ENCODE data around the gene RAPGEF1. TPM values are rescaled to one million over a fixed set of nuclear protein-coding genes. Genes with fewer than 3 reads are reported as not detected.

Gene RAPGEF1
- total RNA-seq, 1 donor from 2014 or later, result 19.8 TPM

DNA sequence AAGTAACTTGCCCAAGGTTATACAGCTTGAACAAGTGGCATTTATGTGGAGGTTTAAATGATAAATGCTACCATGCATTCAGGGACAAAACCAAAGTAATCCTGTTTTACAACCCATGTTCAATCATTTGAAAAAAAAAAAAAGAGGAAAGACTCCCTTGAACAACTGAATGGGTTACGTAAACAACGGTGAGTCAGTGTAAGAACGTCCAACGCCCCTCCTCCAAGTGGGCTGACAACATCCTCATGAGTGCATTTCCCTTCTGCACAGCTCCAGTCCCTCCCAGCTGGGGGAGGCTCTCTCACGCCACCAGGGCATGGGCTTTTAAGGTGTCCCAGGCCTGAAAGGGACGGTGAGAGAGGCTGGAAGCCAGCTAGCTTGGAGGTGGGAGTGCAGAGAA lies 104.6 kb downstream of the RAPGEF1 start:
- Histone ChIP-seq H3K36me3 (ENCODE audit: control insufficient read depth in 3 of 3, insufficient read depth in 3 of 3, low read length in 3 of 3) (peaks cover 14 to 24% (median 14%) of the 10 kb centered on the region in 3 donors), H3K27ac (ENCODE audit: low read depth, low read length) (peak overlapping the region; percentile 51), H3K4me1 (ENCODE audit: control insufficient read depth in 3 of 3, insufficient read depth in 3 of 3, low read length in 3 of 3) (peaks cover 13 to 25% (median 24%) of the 10 kb centered on the region in 3 donors), H3K4me3 (ENCODE audit: low read length in 3 of 3) (no peak overlapping the region), H3K9me3 (ENCODE audit: control insufficient read depth in 3 of 3, low read length in 3 of 3) (no peaks in the 10 kb centered on the region), H3K9ac (ENCODE audit: low read depth in 1 of 3, low read length in 3 of 3) (no peak overlapping the region), H3K27me3 (ENCODE audit: control insufficient read depth in 3 of 3, insufficient read depth in 3 of 3, low read length in 3 of 3) (no peaks in the 10 kb centered on the region)

DNA sequence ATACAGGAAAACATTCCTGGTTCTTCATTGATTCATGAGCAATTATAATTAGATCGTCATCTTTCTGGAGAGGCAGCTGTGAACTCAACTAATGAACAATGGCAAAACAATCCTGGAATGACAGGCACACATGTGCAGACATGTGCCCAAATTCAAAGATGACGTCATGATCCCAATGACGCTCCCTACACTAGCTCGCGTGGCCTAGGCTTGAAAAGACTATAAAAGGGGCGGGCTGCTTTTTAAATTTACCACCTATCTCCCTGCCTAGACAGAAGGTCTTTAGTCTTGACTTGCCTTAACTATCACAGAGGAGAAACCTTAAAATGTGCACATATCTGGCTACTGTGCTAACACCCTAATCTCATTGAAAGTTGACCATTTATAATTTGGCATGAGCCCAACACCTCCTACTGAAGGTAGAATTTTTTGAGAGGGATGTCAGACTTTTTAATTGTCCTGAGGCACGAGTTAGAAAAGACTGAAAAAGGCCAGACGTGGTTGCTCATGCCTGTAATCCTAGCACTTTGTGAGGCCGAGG lies 106.3 kb downstream of the RAPGEF1 start:
- H3K4me1 ChIP-seq (ENCODE audit: control insufficient read depth in 3 of 3, insufficient read depth in 3 of 3, low read length in 3 of 3), result peaks cover 15 to 38% (median 35%) of the 10 kb centered on the region in 3 donors

DNA sequence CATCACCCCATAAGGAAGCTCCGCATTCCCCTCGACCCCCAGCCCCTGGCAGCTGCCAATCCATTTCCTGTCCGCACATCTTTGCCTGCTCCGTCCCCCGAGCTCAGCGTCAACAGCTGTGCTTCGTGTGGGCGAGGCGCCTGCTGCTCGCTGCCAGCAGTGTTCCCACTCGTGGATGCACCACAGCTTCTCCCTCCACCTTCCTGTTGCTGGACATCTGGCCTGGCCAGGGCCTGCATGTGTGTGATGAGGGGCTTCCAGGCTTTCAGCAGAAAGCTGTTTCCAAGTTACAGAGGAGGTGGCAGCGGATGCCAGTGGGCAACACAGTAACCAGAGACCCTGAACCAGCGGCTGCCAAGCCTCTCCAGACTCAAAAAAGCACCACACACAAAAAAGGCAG lies 108.6 kb downstream of the RAPGEF1 start:
- H3K9ac ChIP-seq (ENCODE audit: low read depth in 1 of 3, low read length in 3 of 3), result no peak overlapping the region
- H3K36me3 ChIP-seq (ENCODE audit: control insufficient read depth in 3 of 3, insufficient read depth in 3 of 3, low read length in 3 of 3), result peaks cover 0 to 10% (median 10%) of the 10 kb centered on the region in 3 donors
- no peaks in the 10 kb centered on the region for H3K27me3 ChIP-seq (ENCODE audit: control insufficient read depth in 3 of 3, insufficient read depth in 3 of 3, low read length in 3 of 3)
- no peaks in the 10 kb centered on the region for H3K9me3 ChIP-seq (ENCODE audit: control insufficient read depth in 3 of 3, low read length in 3 of 3)
- H3K4me3 ChIP-seq (ENCODE audit: low read length in 3 of 3), result no peak overlapping the region
- H3K27ac ChIP-seq (ENCODE audit: low read depth, low read length), result no peak overlapping the region
- peaks cover 25 to 50% (median 50%) of the 10 kb centered on the region in 3 donors for H3K4me1 ChIP-seq (ENCODE audit: control insufficient read depth in 3 of 3, insufficient read depth in 3 of 3, low read length in 3 of 3)

More for the DNA sequence above, 106.3 kb downstream of the RAPGEF1 start:
- Histone ChIP-seq H3K36me3 (ENCODE audit: control insufficient read depth in 3 of 3, insufficient read depth in 3 of 3, low read length in 3 of 3) (peaks cover 10 to 26% (median 12%) of the 10 kb centered on the region in 3 donors), H3K4me3 (ENCODE audit: low read length in 3 of 3) (no peak overlapping the region), H3K27me3 (ENCODE audit: control insufficient read depth in 3 of 3, insufficient read depth in 3 of 3, low read length in 3 of 3) (no peaks in the 10 kb centered on the region), H3K9me3 (ENCODE audit: control insufficient read depth in 3 of 3, low read length in 3 of 3) (no peaks in the 10 kb centered on the region), H3K9ac (ENCODE audit: low read depth in 1 of 3, low read length in 3 of 3) (no peak overlapping the region), H3K27ac (ENCODE audit: low read depth, low read length) (no peak overlapping the region)

DNA sequence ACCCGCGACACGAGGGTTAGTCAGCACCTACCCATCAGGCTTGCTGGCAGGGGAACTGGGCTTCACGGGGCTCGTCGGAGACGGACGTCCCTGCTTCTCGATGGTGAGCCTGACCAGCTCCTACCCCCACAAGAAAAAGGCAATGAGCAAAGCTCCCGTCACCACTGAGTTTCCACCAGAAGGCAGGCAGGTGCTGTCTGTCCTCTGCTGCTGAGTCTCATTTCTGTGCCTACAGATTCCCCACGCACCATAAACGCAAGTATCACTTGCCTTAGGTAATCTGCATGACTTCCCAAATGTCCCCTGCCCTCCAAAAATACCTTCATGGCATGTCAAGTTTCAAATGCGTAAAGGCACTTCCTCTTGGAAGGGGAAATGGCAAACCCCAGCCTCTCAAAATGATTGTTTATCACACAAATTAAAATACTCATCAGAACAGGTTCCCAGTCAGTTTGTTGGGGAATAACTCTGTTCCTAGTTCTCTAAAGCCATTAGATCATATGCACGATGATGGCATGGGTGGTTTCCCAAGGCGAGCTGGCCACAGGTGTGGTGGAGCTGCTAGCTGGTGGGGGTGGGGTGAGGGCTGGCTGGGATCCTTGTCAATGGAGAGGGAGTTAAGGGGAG lies 109.6 kb downstream of the RAPGEF1 start:
- Histone ChIP-seq H3K27ac (ENCODE audit: low read depth, low read length) (peak overlapping the region; percentile 87), H3K9ac (ENCODE audit: low read depth in 1 of 3, low read length in 3 of 3) (peak overlapping the region; percentile 25 to 38 (median 32)), H3K36me3 (ENCODE audit: control insufficient read depth in 3 of 3, insufficient read depth in 3 of 3, low read length in 3 of 3) (peaks cover 9 to 16% (median 13%) of the 10 kb centered on the region in 3 donors), H3K27me3 (ENCODE audit: control insufficient read depth in 3 of 3, insufficient read depth in 3 of 3, low read length in 3 of 3) (no peaks in the 10 kb centered on the region), H3K9me3 (ENCODE audit: control insufficient read depth in 3 of 3, low read length in 3 of 3) (no peaks in the 10 kb centered on the region), H3K4me1 (ENCODE audit: control insufficient read depth in 3 of 3, insufficient read depth in 3 of 3, low read length in 3 of 3) (peaks cover 27 to 51% (median 49%) of the 10 kb centered on the region in 3 donors), H3K4me3 (ENCODE audit: low read length in 3 of 3) (peak overlapping the region in 1 of 3 donors; percentile 37)

DNA sequence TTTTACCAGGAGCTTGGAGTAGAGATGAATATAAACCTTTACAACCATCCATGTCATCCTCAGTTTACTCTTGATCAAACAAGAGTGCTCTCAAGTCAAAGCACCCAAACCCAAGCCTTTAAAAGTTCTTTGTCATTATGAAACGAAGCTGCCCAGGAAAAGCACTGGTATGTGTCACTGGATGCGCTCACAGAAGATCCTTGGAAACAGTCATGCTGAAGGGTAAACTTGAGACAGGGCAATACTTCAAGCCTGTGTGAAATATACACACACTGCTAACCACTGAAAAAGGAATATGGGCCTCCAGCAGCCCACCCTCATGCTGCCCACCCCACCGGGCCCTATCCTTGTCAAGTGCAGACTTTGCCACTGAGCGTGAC lies 110.1 kb downstream of the RAPGEF1 start:
- Histone ChIP-seq H3K4me1 (ENCODE audit: control insufficient read depth in 3 of 3, insufficient read depth in 3 of 3, low read length in 3 of 3) (peaks cover 29 to 54% (median 48%) of the 10 kb centered on the region in 3 donors), H3K36me3 (ENCODE audit: control insufficient read depth in 3 of 3, insufficient read depth in 3 of 3, low read length in 3 of 3) (peaks cover 14 to 21% (median 14%) of the 10 kb centered on the region in 3 donors), H3K27me3 (ENCODE audit: control insufficient read depth in 3 of 3, insufficient read depth in 3 of 3, low read length in 3 of 3) (no peaks in the 10 kb centered on the region), H3K4me3 (ENCODE audit: low read length in 3 of 3) (peak overlapping the region in 1 of 3 donors; percentile 37), H3K9me3 (ENCODE audit: control insufficient read depth in 3 of 3, low read length in 3 of 3) (no peaks in the 10 kb centered on the region), H3K9ac (ENCODE audit: low read depth in 1 of 3, low read length in 3 of 3) (peak overlapping the region; percentile 25 to 38 (median 32)), H3K27ac (ENCODE audit: low read depth, low read length) (peak overlapping the region; percentile 87)

DNA sequence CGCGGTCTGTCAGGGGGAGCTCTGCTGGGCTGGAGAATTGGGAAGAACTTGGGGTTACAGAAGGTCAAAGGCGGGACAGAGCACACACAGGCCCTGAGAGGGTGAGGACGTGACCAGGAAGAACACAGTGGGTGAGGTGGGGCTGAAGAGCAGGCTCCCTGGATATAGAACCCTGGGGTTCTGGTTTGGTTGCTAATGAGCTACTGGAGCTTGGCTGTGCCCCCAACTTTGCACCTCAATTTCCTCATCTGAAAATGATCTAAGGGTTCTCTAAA lies 110.7 kb downstream of the RAPGEF1 start:
- Histone ChIP-seq H3K4me1 (ENCODE audit: control insufficient read depth in 3 of 3, insufficient read depth in 3 of 3, low read length in 3 of 3) (peaks cover 35 to 60% (median 51%) of the 10 kb centered on the region in 3 donors), H3K27me3 (ENCODE audit: control insufficient read depth in 3 of 3, insufficient read depth in 3 of 3, low read length in 3 of 3) (no peaks in the 10 kb centered on the region), H3K9ac (ENCODE audit: low read depth in 1 of 3, low read length in 3 of 3) (peak overlapping the region in 1 of 3 donors; percentile 33), H3K36me3 (ENCODE audit: control insufficient read depth in 3 of 3, insufficient read depth in 3 of 3, low read length in 3 of 3) (peaks cover 18 to 27% (median 18%) of the 10 kb centered on the region in 3 donors), H3K4me3 (ENCODE audit: low read length in 3 of 3) (no peak overlapping the region), H3K27ac (ENCODE audit: low read depth, low read length) (peak overlapping the region; percentile 87), H3K9me3 (ENCODE audit: control insufficient read depth in 3 of 3, low read length in 3 of 3) (no peaks in the 10 kb centered on the region)

DNA sequence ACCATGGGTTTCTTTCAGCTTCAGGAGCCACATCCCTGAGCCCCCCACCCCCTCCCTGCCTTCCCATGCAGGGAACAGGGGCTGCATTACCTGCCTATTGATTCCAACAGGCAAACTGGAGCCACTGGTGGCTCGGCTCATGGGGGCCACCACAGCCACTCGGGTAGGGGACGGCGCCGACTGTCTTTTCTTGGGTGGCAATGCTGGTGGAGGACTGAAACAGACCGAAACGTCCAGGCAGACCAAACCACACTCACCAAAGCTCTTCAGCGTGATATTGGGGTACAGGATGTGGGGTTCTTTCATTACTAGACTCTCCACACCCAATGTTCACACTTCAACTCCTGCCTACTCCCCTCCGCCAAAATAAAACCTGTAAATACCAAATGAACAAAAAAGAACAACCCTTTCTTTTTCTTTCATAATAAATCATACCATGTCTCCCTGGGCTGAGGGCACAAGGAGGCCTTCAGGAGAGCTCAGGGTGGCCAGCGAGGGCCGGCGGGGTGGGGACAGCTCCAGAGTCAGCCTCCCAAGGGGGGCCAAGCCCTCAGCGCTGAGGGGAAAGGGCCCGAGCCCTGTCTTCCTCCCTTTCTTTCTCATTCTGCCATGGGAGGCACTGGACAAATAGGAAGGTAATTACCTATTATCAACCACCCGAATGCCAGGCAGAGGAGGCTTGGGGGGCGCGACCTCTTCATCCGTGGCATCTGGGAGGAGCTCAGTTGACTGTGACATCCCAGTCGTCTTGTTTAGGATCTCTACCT lies 111.2 kb downstream of the RAPGEF1 start:
- Histone ChIP-seq H3K27me3 (ENCODE audit: control insufficient read depth in 3 of 3, insufficient read depth in 3 of 3, low read length in 3 of 3) (no peaks in the 10 kb centered on the region), H3K4me1 (ENCODE audit: control insufficient read depth in 3 of 3, insufficient read depth in 3 of 3, low read length in 3 of 3) (peaks cover 38 to 60% (median 51%) of the 10 kb centered on the region in 3 donors), H3K36me3 (ENCODE audit: control insufficient read depth in 3 of 3, insufficient read depth in 3 of 3, low read length in 3 of 3) (peaks cover 21 to 32% (median 22%) of the 10 kb centered on the region in 3 donors), H3K9me3 (ENCODE audit: control insufficient read depth in 3 of 3, low read length in 3 of 3) (no peaks in the 10 kb centered on the region), H3K4me3 (ENCODE audit: low read length in 3 of 3) (peak overlapping the region in 1 of 3 donors; percentile 54), H3K9ac (ENCODE audit: low read depth in 1 of 3, low read length in 3 of 3) (peak overlapping the region in 2 of 3 donors; percentile 11 to 33), H3K27ac (ENCODE audit: low read depth, low read length) (peak overlapping the region; percentile 87)

DNA sequence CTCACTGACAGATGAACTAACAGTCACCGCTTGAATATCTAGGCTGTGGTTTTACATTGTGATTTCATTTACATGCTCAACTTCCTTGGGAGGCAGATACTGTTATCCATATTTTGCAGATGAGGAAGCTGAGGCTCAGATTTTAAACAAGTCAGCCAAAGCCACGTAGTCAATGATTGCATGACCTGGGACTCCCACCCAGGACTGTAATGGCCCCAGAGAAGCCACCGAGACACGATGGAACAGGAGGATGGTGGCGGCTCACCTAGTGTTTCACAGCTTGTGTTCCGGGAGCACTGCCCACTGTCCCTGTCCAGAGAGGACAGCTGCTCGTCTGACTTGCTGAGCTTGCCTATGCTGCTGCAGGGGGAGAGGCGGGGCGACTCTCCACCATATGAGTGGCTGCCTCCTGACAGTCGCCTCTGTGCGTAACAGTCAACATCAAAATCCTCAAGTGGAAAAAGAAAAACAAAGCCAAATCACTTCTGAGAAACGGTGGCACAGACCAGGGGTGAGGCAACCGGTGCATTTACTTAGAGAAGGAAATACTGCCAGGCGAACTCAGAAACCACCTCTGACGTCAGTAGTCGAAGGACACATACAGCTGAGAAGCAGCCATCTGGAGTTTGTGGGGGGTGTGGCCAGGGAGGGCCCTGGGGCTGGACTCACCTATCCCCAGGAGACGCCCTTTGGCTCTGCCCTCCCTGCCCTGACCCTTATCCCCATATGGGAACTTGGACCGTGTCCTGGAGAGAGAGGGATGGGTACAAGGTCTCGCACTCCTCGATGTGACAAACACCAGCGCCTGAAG lies 112.0 kb downstream of the RAPGEF1 start:
- Histone ChIP-seq H3K27me3 (ENCODE audit: control insufficient read depth in 3 of 3, insufficient read depth in 3 of 3, low read length in 3 of 3) (no peaks in the 10 kb centered on the region), H3K9me3 (ENCODE audit: control insufficient read depth in 3 of 3, low read length in 3 of 3) (no peaks in the 10 kb centered on the region), H3K27ac (ENCODE audit: low read depth, low read length) (peak overlapping the region; percentile 87), H3K4me3 (ENCODE audit: low read length in 3 of 3) (peak overlapping the region; percentile 15 to 54 (median 41)), H3K36me3 (ENCODE audit: control insufficient read depth in 3 of 3, insufficient read depth in 3 of 3, low read length in 3 of 3) (peaks cover 23 to 34% (median 25%) of the 10 kb centered on the region in 3 donors), H3K4me1 (ENCODE audit: control insufficient read depth in 3 of 3, insufficient read depth in 3 of 3, low read length in 3 of 3) (peaks cover 38 to 55% (median 47%) of the 10 kb centered on the region in 3 donors), H3K9ac (ENCODE audit: low read depth in 1 of 3, low read length in 3 of 3) (peak overlapping the region in 2 of 3 donors; percentile 67 to 69)

DNA sequence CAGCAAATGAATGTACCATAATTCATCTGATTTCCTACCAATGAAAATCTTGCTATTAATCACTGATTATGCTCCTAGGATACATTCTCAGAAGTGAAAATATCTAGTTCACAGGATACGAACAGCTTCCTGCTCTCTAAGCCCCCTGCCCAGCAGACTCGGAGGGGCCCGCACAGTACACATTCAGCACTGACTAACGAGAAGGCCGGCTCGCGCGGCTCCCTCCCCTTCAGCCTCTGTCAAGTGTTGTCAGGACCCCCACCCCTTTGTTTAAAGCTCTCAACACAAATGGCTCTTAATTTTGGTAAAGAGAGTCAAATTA lies 112.6 kb downstream of the RAPGEF1 start:
- Histone ChIP-seq H3K9ac (ENCODE audit: low read depth in 1 of 3, low read length in 3 of 3) (peak overlapping the region in 1 of 3 donors; percentile 67), H3K27me3 (ENCODE audit: control insufficient read depth in 3 of 3, insufficient read depth in 3 of 3, low read length in 3 of 3) (no peaks in the 10 kb centered on the region), H3K4me1 (ENCODE audit: control insufficient read depth in 3 of 3, insufficient read depth in 3 of 3, low read length in 3 of 3) (peaks cover 38 to 58% (median 47%) of the 10 kb centered on the region in 3 donors), H3K36me3 (ENCODE audit: control insufficient read depth in 3 of 3, insufficient read depth in 3 of 3, low read length in 3 of 3) (peaks cover 23 to 36% (median 28%) of the 10 kb centered on the region in 3 donors), H3K27ac (ENCODE audit: low read depth, low read length) (peak overlapping the region; percentile 87), H3K9me3 (ENCODE audit: control insufficient read depth in 3 of 3, low read length in 3 of 3) (no peaks in the 10 kb centered on the region), H3K4me3 (ENCODE audit: low read length in 3 of 3) (peak overlapping the region in 2 of 3 donors; percentile 15 to 35)
